HG03039 (cell line): ENCODE results near the gene RNF130.
"Not testable (repeated sequence)": the region's sequence is repeated elsewhere in the genome, so short reads cannot be mapped to it uniquely, and the experiment has no call there.

ENCODE experiments used
- ATAC-seq: cut with Tn5 transposase; IDR thresholded peaks from one replicate; pipeline ENCODE4 v1.9.1; 2021; ENCODE audit warnings: mild to moderate bottlenecking, moderate library complexity; ENCODE audit not compliant: unreplicated experiment

The RNF130 gene

DNA sequence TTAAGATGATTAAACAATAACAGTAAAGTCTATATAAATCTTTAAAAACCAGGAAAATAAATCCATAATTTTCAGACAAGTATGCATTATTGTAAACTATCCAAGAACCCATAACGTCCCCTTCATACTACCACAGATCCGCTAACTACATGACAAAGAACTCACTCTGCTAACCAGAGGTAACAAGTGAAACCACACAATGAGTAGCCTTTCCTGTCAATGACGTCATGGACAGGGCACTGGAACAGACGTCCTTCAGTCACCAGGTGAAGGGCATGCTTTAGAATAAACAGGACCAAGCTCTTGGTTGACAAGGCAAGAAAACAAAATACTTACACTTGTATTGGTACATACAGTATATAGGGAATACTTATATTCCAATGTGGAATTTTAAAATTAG, 45.2 kb downstream of the RNF130 start:
- no peak for ATAC-seq

DNA sequence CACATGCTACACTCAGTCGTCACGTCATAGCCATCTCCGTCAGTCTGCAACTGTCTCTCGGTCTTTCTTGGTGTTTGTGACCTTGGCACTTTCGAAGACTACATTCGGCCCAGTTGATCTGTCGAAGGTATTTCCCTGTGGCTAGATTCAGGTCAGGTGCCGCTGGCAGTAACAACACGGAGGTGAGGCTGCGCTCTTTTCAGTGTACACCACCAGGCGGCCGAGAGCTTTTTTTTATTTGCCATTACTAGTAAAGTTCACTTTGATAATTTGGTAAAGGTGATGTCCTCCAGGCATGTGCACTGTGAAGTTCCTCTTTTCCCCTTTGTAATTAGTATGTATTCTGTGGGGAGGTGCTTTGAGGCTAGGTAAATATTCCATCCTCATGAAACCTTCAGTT, 49.7 kb downstream of the RNF130 start:
- no peak for ATAC-seq

DNA sequence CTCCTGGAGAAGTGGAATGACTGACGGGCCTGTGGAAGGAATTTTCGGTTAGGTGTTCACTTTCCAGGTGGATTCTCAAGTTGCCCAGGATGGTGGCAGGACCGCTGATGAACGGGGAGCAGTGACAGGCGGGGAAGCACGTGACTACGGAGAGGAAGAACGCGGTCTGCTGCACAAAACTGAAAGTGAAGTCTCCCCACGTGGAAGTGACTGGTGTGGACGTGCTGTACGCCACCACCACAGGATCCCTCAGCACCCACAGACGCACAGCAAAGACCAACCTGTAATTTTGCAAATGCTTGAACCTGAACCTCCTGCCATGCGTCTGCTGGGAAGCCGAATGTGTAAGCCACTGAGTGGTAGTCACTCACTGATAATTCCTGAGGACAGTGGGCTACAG, 51.4 kb downstream of the RNF130 start:
- no peak for ATAC-seq

DNA sequence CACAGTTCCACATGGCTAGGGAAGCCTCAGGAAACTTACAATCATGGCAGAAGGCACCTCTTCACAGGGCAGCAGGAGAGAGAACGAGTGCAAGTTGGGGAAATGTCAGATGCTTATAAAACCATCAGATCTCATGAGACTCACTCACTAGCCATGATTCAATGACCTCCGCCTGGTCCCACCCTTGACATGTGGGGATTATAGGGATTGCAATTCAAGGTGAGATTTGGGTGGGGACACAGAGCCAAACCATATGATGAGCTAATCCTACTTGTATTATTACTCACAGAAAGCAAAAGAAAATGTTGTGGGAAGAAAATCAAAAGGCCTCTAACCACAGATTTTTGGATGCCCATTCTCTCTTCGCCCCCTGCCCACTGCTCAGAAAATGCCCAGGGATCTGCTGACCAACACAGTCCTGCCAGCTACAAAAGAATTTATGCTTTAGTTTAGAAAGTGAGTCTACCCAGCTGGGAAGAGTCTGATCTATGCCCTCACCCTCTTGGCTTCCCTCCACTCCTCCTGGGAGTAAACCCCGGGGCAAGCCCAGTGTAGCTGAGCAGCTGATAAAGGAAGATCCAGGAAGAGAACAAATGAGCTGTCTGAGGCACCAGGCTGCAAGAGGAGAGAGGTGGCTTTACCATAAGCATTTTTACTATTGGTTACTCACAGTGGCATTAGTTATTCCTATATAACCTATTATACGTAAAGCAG, 53.1 kb downstream of the RNF130 start:
- ATAC-seq: no peak

DNA sequence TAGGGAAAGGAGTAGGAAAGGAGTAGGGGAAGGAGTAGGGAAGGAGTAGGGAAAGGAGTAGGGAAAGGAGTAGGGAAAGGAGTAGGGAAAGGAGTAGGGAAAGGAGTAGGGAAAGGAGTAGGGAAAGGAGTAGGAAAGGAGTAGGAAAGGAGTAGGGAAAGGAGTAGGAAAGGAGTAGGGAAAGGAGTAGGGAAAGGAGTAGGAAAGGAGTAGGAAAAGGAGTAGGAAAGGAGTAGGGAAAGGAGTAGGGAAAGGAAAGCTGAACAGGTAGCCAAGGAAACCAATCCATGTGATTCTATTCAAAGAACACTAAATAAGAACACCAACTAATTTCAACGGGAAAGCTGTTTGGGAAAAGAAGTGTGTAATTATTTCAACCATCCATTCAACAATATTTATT, 56.0 kb downstream of the RNF130 start:
- not testable (repeated sequence) for ATAC-seq

DNA sequence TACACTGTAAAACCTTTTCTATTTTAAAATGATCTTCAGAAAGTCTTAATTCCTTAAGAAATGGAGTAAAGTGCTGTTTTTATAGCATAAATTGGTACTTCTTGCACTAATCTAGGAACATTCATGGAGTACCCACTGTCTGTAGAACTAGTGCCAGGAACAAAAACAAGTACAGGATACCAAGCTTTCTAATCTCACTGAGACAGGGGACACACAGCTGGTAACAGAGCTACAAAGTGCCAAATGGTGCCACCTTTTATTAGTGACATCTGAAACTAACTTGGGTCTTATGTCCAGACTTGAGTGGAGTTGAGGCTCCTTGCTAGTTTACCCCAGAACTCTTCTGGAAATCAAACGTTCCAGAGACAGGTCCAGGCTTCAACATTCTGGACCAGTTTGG, 57.9 kb downstream of the RNF130 start:
- no peak for ATAC-seq

DNA sequence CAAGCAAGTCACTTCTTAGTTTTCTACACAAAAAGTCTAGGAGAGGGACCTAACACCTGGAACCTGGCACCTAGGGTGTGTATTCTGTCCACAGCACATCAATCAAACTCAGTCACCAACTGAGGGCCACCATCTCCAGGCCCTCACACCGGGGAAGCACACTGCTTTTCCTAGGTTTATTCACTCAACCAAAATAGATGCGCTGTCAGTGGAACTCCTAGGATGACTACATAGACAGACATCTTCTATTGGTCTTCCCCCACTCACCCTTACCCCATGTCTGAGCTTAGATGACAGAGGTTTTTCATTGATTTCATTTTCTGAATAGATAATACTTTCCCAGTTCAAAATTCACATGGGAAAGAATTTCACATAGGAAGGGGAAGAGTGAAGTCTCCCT, 59.2 kb downstream of the RNF130 start:
- no peak for ATAC-seq

DNA sequence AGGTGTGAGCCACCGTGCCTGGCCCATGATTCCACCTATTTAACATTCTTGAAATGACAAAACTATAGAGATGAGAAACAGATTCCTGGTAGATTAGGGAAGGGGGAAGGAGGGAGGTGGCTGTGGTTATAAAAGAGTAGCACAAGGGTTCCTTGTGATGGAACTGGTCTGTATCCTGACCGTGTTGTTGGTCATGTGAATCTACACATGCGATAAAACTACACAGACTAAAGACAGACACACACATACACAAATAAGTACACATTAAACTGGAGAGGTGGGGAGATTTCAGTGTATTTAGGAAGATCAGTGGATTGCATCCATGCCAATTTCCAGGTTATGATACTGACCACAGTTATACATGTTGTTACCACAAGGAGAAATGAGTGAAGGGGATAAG, 60.9 kb downstream of the RNF130 start:
- no peak for ATAC-seq

DNA sequence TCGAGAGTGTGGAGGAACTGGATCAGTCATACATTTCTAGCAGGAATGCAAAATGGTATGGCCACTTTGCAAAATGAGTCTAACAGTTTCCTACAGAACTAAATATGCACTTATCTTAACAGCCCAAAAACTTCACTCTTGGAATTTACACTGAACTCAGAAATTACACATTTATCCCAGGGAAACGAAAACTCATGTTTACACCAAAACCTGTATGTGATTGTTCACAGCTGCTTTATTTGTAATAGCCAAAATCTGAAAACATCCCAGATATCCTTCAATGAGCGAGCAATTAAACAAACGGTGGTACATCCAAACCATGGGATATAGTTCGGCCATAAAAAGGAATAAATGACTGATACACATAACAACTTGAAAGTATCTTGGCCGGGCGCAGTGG, 62.0 kb downstream of the RNF130 start:
- no peak for ATAC-seq

DNA sequence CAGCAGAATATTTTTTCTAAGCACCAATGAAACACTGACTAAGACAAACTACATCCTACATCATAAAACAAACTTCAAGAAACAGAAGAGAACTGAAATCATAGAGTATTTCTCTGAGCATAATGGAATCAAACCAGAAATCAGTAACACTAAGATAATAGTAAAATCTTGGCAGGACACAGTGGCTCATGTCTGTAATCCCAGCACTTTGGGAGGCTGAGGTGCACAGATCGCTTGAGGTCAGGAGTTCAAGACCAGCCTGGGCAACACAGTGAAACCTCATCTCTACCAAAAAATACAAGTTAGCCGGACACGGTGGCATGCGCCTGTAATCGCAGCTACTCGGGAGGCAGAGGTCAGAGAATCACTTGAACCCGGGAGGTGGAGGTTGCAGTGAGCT, 63.1 kb downstream of the RNF130 start:
- ATAC-seq: no peak

DNA sequence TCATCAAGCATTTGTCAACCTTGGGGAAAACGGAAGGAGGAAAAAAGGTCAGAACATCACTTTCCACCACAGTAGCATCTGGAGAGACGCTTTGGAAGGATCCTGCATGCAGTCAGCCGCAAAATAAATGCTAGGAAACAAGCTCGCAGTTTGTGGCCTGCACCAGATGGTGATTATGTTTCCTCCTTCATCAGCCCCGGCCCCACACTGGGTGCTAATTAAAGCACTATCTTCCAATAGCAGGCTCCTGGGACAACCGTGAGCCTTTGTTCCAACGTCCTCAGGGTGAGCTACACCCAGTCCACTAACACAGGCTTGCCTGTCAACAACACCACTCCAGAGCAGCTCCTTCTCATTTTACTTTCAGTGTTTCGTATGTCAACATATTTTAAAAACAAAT, 64.0 kb downstream of the RNF130 start:
- ATAC-seq: no peak

DNA sequence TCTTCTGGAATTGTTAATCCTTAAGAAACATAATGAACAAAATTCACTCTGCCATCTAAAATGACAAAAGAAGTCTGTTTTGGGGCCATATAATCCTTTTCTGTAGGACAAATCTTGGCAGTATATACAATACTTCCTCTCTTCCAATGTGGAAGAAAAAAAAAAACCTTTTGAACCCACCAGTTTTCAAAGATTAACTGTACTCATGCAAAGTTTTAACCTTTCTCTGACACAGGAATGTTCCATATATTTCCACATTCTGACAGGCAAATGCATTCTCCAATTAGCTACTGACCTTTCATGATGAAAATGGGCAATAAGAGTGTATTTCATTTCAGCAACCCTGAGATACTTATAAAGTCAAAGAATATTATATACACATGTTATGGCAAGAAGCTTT, 65.4 kb downstream of the RNF130 start:
- no peak for ATAC-seq

DNA sequence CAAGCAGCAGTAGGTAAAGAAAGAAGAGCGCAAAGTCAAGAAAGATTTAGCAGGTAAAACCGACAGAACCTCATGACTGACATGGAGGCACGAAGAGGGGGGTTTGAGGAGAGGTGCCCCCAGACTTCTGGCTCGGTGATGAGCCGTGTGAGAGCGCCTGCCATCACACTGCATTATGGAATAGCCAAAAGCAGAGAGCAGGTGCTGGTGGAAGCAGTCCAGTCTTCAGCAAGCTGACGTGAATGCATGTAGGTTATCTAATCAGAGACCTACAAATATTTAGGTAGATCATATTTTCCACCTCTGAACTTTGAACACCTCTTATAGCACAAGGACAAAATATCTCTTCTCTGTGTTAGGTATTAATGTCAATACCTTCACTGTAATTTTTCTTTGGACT, 68.4 kb downstream of the RNF130 start:
- ATAC-seq: no peak

DNA sequence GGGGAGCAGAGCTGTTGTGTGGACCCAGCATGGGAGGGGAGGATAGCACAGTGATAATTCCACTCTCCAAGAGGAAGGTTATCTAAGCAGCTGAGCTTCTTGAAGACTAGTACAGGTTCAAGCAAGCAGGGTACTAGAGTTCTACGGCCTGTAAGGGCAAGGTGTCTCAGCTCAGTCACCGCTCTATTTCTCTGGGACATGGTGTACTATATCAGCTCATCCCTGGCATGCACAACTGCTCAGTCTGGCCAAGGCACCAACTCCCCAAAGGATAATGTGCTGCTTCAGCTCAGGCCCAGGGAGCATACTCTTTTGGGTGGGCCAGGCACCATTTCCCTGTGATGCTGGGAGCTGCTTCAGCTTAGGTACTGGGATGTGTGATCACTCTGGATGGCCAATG, 69.8 kb downstream of the RNF130 start:
- ATAC-seq: no peak

DNA sequence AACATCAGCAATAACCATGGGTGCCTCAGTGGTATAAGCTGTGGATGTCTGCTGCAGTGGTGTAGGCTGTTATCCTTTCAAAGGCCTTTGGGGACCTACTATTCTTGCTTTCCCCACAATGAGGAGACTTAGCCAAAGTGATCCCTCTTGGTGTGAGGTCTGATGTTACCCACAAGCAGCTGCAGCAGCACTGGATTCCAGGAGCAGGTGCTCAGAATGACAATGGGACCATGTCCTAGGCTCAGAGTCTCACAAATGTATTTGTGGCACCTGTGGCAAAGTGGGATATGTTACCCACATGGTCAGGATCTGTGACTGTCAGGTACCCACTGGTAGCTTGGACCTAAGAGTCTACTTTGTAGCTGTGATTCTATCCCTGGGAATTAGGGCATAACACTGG, 70.4 kb downstream of the RNF130 start:
- ATAC-seq: no peak

DNA sequence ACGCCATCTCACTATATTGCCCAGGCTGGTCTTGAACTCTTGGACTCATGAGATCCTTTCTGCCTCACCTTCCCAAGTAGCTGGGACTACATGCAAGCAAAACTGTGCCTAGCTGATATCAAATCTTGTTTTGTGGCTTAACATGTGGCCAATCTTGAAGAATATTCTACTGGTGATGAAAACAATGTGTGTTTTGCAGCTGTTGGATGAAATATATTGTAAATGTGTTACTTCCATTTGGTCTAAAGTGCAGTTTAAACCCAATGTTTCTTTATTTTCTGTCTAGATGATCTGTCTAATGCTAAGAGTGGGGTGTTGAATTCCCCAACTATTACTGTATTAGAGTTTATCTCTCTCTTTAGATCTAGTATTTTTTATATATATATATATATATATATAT, 73.1 kb downstream of the RNF130 start:
- ATAC-seq: no peak

DNA sequence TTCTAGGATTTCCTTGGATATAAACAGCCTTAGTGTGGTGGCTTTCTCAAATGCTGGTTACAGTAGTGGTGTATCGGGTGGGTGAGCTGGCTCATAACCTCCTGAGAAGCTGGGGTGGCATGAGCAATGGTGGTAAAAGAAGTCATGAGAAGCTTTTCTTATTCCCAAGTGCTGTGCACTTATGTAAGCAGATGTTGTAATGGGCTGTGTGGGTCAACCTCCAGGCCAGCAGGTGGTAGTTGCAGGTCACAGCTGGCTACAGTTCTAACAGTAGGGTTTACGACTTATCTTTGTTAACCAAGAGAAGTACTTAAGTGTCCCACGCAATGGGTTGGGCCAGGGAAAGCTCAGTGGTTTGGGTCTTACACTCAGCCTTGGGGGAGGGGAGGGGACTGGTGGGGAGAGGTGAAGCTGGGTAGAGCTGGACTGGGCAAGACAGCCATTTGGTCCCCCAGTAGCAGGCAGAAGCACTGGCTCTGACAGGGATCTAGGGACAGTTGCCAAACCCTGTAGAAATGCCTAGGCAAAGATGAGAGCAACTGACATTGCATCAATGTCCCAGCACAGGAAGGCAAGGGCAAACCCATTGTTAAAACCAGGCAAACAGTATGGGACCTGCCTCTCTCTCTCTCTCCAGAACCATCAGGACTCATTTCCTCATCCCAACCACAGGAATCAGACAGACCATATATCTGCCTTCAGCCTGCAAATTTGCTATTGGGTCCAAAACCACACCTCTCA, 76.8 kb downstream of the RNF130 start:
- no peak for ATAC-seq

DNA sequence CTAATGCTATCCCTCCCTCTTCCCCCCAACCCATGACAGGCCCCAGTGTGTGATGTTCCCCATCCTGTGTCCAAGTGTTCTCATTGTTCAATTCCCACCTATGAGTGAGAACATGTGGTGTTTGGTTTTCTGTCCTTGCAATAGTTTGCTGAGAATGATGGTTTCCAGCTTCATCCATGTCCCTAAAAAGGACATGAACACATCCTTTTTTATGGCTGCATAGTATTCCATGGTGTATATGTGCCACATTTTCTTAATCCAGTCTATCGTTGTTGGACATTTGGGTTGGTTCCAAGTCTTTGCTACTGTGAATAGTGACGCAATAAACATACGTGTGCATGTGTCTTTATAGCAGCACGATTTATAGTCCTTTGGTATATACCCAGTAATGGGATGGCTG, 78.7 kb downstream of the RNF130 start:
- ATAC-seq: not testable (repeated sequence)

DNA sequence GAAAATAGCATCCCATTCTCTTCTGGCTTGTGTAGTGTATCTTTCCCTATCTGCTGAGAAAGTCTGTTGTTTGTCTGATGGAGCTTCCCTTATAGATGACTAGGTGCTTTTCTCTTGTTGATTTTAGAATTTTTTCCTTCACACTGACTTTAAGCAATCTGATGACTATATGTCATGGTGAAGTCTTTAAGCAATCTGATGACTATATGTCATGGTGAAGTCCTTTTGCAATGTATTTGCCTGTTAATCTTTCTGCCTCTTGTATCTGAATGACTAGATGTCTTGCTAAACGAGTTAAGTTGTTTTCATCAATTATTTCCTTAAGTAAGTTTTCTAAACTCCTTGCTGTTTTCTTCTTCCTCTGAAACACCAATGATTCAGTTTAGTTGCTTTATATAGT, 80.5 kb downstream of the RNF130 start:
- ATAC-seq: no peak

DNA sequence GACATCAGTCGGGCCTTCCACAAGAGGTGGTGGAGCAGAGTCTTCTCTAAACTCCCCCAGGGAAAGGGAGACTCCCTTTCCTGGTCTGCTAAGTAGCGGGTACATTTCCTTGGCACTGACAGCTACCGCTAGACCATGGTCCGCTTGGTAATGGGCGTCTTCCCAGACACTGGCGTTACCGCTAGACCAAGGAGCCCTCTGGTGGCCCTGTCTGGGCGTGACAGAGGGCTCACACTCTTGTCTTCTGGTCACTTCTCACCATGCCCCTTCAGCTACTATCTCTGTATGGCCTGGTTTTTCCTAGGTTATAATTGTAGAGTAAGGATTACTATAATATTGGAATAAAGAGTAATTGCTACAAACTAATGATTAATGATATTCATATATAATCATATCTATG, 81.0 kb downstream of the RNF130 start:
- ATAC-seq: not testable (repeated sequence)

DNA sequence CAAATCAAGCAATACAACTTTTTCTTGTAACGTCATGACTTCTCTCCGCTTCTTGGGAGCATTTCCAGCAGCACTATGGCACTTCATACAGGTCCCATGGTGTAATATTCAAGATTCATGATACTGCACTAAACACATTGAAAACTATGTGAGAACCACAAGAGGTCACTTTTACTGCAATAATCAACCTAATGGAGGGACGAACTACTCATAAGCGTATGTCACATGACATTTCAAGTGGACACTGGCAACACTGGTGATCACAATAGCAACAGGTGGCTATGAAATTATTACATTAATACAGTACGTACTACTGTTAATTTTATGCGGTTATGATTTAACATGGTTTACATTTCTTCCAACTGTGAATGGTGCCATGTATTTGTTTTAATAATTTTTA, 85.2 kb downstream of the RNF130 start:
- no peak for ATAC-seq

DNA sequence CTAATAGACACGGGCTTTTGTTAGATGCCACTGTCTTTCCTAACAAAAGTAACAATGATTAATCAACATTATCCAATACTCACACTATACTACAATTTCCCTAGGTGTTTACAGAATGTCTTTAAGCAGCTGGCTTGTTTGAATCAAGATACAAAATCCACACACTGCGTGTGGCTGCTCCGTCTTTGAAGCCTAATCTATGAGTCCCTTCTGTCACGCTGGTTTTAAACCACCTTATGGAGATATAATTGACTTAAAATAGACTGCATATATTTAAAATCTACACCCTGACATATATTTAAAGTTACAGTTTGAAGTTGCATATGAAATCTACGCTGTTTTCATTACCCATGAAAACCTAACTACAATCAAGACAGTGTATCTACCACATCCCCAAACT, 89.9 kb downstream of the RNF130 start:
- ATAC-seq: no peak

DNA sequence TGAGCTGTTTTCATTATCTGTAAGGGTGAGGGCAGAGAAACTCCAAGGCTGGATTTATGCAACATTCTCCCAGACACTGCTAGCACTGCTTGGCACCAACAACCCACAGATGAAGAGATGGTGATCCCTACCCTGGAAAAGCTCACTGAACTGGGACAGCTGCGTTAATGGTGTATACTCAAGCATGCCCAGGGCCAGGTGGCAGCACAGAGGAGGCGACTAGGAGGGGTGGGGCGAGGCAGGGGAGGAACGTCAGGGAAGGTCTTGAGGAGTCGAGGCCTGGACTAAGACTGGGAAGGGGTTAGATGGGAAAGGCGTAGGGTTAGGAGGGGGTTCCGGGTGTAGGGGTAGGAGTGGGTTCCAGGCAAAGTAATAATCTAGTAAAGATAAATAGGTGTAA, 90.8 kb downstream of the RNF130 start:
- no peak for ATAC-seq
